ENCODE results near the gene NEUROG1. TPM values are rescaled to one million over a fixed set of nuclear protein-coding genes. Genes with fewer than 3 reads are reported as not detected.

The NEUROG1 gene
- total and polyA plus RNA-seq, 10 of the 15 experiments (the other 5 are each of a cell fraction or from before 2014, with no cell fraction given): not detected

- no peak for TF ChIP-seq CUX1 (IDR thresholded peaks at IDR 0.05; ENCODE audit: insufficient replicate concordance, low read depth, low read length)
- TF ChIP-seq KLF5 (IDR thresholded peaks at IDR 0.05; ENCODE audit: partially characterized antibody): no peak
- TF ChIP-seq CHD2 (IDR thresholded peaks at IDR 0.05; ENCODE audit: borderline replicate concordance, low read depth, low read length): no peak
- no peak for TF ChIP-seq ZNF687 (IDR thresholded peaks at IDR 0.05)
- no peak for TF ChIP-seq HDGF (IDR thresholded peaks at IDR 0.05)
Measured at GRCh38 chr5:135547590-135548254, 12.0 kb upstream of the NEUROG1 start (continued).

Measured in GM12878 (cell line).